Fibroblast of pulmonary artery (primary cell): ENCODE results near the gene TAX1BP3.

Source experiments
- DNase-seq: peaks from one replicate; pipeline ENCODE4 v3.0.0-alpha.2; 2010; ENCODE audit warnings: low read depth
- H3K4me3 ChIP-seq: replicated peaks from 2 replicates; pipeline ENCODE4 v1.5.1; 2011; ENCODE audit warnings: low read depth, mild to moderate bottlenecking, control low read depth, low read length, moderate library complexity
- CTCF ChIP-seq: IDR thresholded peaks from 2 replicates; pipeline ENCODE4 v1.5.1; 2011; ENCODE audit warnings: mild to moderate bottlenecking, control low read depth, low read length, inconsistent platforms; ENCODE audit errors: missing control alignments

TAX1BP3 gene

GRCh38 chr17:3639981-3640596 lies 28.3 kb downstream of the TAX1BP3 start:
- peak; percentile 72 for DNase-seq
- H3K4me3 ChIP-seq, result no peak overlapping the region
- TF ChIP-seq CTCF, result no peak

- no peak for DNase-seq
- peak overlapping the region; percentile 85 for H3K4me3 ChIP-seq
- TF ChIP-seq CTCF, result no peak
Measured at GRCh38 chr17:3636908-3637373, 31.4 kb downstream of the TAX1BP3 start.

- peak within 1 kb of the TSS; percentile 85 for H3K4me3 ChIP-seq
- no peak for TF ChIP-seq CTCF
- peak; percentile 96 for DNase-seq
Measured at GRCh38 chr17:3636154-3636907, 32.0 kb downstream of the TAX1BP3 start, which contains the start of the genes CTNS and SHPK. Gene CTNS (plus strand): TSS chr17:3636760. CDS start chr17:3640207, 3,447 bp downstream. Gene SHPK (minus strand): TSS chr17:3636250. CDS start chr17:3636219, 31 bp downstream.

- peak overlapping the region; percentile 85 for H3K4me3 ChIP-seq
- no peak for DNase-seq
- TF ChIP-seq CTCF, result no peak
Measured at GRCh38 chr17:3635474-3636153, 32.8 kb downstream of the TAX1BP3 start.

GRCh38 chr17:3632287-3632686 lies 36.1 kb downstream of the TAX1BP3 start:
- no peak for TF ChIP-seq CTCF
- H3K4me3 ChIP-seq, result no peak overlapping the region
- DNase-seq, result no peak

- H3K4me3 ChIP-seq, result no peak overlapping the region
- DNase-seq, result no peak
Measured at GRCh38 chr17:3630781-3631180, 37.6 kb downstream of the TAX1BP3 start.

More at GRCh38 chr17:3630781-3631180, 37.6 kb downstream of the TAX1BP3 start:
- TF ChIP-seq CTCF, result no peak
